Endothelial cell of umbilical vein (primary cell): Measurements from ENCODE around the gene KIF25. TPM values are rescaled to one million over a fixed set of nuclear protein-coding genes. Genes with fewer than 3 reads are reported as not detected.

ENCODE experiments used
- BruUV-seq: library from RNA; stranded (reverse); fragments of 400-500 nt; replicated peaks from 2 replicates; lab custom pipeline; 2021; lab: Mats Ljungman, UMichigan
- CTCF ChIA-PET: fragments of 300-600, 350-600 bp; sonication (Branson Sonifier 250); formaldehyde crosslinking; loops from one replicate; lab custom pipeline; 2021; ENCODE audit warnings: antibody characterized with exemption, inconsistent platforms; lab: Charles Lee
- POLR2A ChIA-PET: fragments of 300-600, 350-600 bp; sonication (Branson Sonifier 250); formaldehyde crosslinking; loops from one replicate; lab custom pipeline; 2021; ENCODE audit warnings: antibody characterized with exemption, inconsistent platforms; lab: Charles Lee
- DNase-seq: peaks from one replicate; pipeline ENCODE4 v3.0.0-alpha.2; 2011; ENCODE audit warnings: low read depth, low spot score
- FAIRE-seq: peaks from 2 replicates; lab custom pipeline; 2011; peaks lifted over from hg19 to GRCh38; lab: Jason Lieb, UNC
- H2AFZ ChIP-seq: 2 replicates; pipeline ENCODE4 v1.6.0; 2012; ENCODE audit warnings: low read depth, low read length, control low read depth, inconsistent platforms
- H3K27ac ChIP-seq: 2 replicates; pipeline ENCODE4 v1.5.1; 2011; ENCODE audit warnings: low read depth, mild to moderate bottlenecking, control low read depth, low read length, moderate library complexity; ENCODE audit not compliant: insufficient read depth
- H3K27me3 ChIP-seq, 2 experiments: 2 replicates each; pipeline versions ENCODE4 v1.6.0 to v1.6.1; 2011; ENCODE audit warnings: low read length in 2 of 2, mixed read lengths in 1 of 2; ENCODE audit not compliant: control insufficient read depth in 2 of 2, insufficient read depth in 2 of 2
- H3K36me3 ChIP-seq, 2 experiments: 2 replicates in 1 of 2; 3 replicates in 1 of 2; pipeline ENCODE4 v1.5.1; 2011; ENCODE audit warnings: low read length in 2 of 2, mild to moderate bottlenecking in 1 of 2, moderate library complexity in 1 of 2; ENCODE audit not compliant: control insufficient read depth in 2 of 2, insufficient read depth in 2 of 2; ENCODE audit errors: extremely low read depth in 1 of 2
- H3K4me1 ChIP-seq: 3 replicates; pipeline ENCODE4 v1.5.1; 2011; ENCODE audit warnings: mild to moderate bottlenecking, low read length; ENCODE audit not compliant: control insufficient read depth, insufficient read depth; ENCODE audit errors: extremely low read depth
- H3K4me2 ChIP-seq: 2 replicates; pipeline ENCODE4 v1.6.1; 2011; ENCODE audit warnings: low read length, control low read depth, mixed read lengths; ENCODE audit not compliant: insufficient read depth
- H3K4me3 ChIP-seq, 3 experiments: fragments of 200-600 bp in 1 of 3; sonication (generic), shearing (Covaris generic) in 1 of 3; replicated peaks in 1 of 3; 2 replicates each; pipeline ENCODE4 v1.5.1; 2011 to 2016; ENCODE audit warnings: control low read depth in 3 of 3, low read length in 3 of 3, mild to moderate bottlenecking in 2 of 3, inconsistent platforms in 1 of 3, low read depth in 1 of 3, moderate library complexity in 1 of 3; ENCODE audit not compliant: insufficient read depth in 1 of 3
- H3K79me2 ChIP-seq: 2 replicates; pipeline ENCODE4 v1.6.0; 2012; ENCODE audit warnings: low read length, inconsistent platforms; ENCODE audit not compliant: control insufficient read depth, insufficient read depth
- H3K9ac ChIP-seq: replicated peaks from 2 replicates; pipeline ENCODE3; 2011; ENCODE audit warnings: low read length, control low read depth; ENCODE audit not compliant: insufficient read depth; ENCODE audit errors: extremely low read depth
- H3K9me1 ChIP-seq: replicated peaks from 3 replicates; pipeline ENCODE4 v1.6.0; 2011; ENCODE audit warnings: mild to moderate bottlenecking, low read length; ENCODE audit not compliant: control insufficient read depth, insufficient read depth; ENCODE audit errors: extremely low read depth
- H3K9me3 ChIP-seq: replicated peaks from 2 replicates; pipeline ENCODE4 v1.5.1; 2012; ENCODE audit warnings: low read length, inconsistent platforms; ENCODE audit not compliant: control insufficient read depth, insufficient read depth
- H4K20me1 ChIP-seq: replicated peaks from 2 replicates; pipeline ENCODE3; 2011; ENCODE audit warnings: mild to moderate bottlenecking, low read length; ENCODE audit not compliant: control insufficient read depth, insufficient read depth; ENCODE audit errors: extremely low read depth
- EZH2 ChIP-seq: IDR thresholded peaks from 2 replicates; pipeline ENCODE4 v1.6.1; 2012; ENCODE audit warnings: borderline replicate concordance, low read depth, mild to moderate bottlenecking, moderate library complexity, low read length, inconsistent platforms; ENCODE audit not compliant: severe bottlenecking
- FOS ChIP-seq: IDR thresholded peaks from 2 replicates; pipeline ENCODE4 v1.6.1; 2011; ENCODE audit warnings: mild to moderate bottlenecking, low read length, moderate library complexity, borderline replicate concordance; ENCODE audit not compliant: insufficient read depth
- GATA2 ChIP-seq: IDR thresholded peaks from 2 replicates; pipeline ENCODE4 v1.7.0; 2011; ENCODE audit warnings: low read depth, mild to moderate bottlenecking, moderate library complexity, mixed read lengths, low read length; ENCODE audit not compliant: insufficient read length, insufficient read depth
- JUN ChIP-seq: IDR thresholded peaks from 2 replicates; pipeline ENCODE4 v1.6.1; 2011; ENCODE audit warnings: borderline replicate concordance, low read depth; ENCODE audit not compliant: insufficient read length, insufficient read depth
- MYC ChIP-seq: IDR thresholded peaks from one replicate; pipeline ENCODE4 v1.6.1; 2011; ENCODE audit warnings: mild to moderate bottlenecking, low read depth, low read length
- POLR2A ChIP-seq: IDR thresholded peaks from 2 replicates; pipeline ENCODE4 v1.6.1; 2012; ENCODE audit warnings: low read depth, mild to moderate bottlenecking, control low read depth, low read length
- POLR2AphosphoS5 ChIP-seq: IDR thresholded peaks from 2 replicates; pipeline ENCODE4 v1.6.1; 2012; ENCODE audit warnings: low read depth, mild to moderate bottlenecking, control low read depth, low read length, moderate library complexity; ENCODE audit not compliant: insufficient read depth
- dilution Hi-C: fragments of 300-500 bp; cut with MboI; formaldehyde crosslinking; loops from one replicate; pipeline ENCODE4 v1.15.0; 2019; ENCODE audit warnings: low sequenced_read_pairs; ENCODE audit not compliant: extremely low pct_ligation_motif_present
- intact Hi-C: fragments of 100-400 bp; cut with micrococcal nuclease; formaldehyde crosslinking; loops from one replicate; pipeline ENCODE4 v1.10.0; 2022
- polyA plus RNA-seq, 4 experiments: library from polyadenylated mRNA; depleted of rRNA in 3 of 4; stranded (reverse) in 3 of 4; unstranded in 1 of 4; fragments of >200 nt; gene quantifications; 2 replicates each; pipeline versions ENCODE4 v1.2.1 to v1.2.3, GENCODE V29; 2011 to 2012; ENCODE audit warnings: missing spikeins in 1 of 4
- total RNA-seq: library from RNA; stranded (reverse); gene quantifications from 2 replicates; pipeline ENCODE4 v1.2.3, GENCODE V29; 2021
- TF ChIP-seq, protein P1 (sequence below): IDR thresholded peaks from 2 replicates; pipeline ENCODE4 v1.6.1; 2011; ENCODE audit not compliant: insufficient read depth, insufficient read length
- TF ChIP-seq, protein P2 (sequence below), 2 donors: IDR thresholded peaks; 1 replicate in 1 of 2; 2 replicates in 1 of 2; pipeline ENCODE4 v1.5.1; 2011; ENCODE audit warnings: low read length in 2 of 2, mild to moderate bottlenecking in 2 of 2, moderate library complexity in 2 of 2, control low read depth in 1 of 2, inconsistent platforms in 1 of 2, low read depth in 1 of 2; ENCODE audit not compliant: insufficient read depth in 1 of 2; ENCODE audit errors: extremely low read depth in 1 of 2

KIF25 gene
- total and polyA plus RNA-seq, 2 donors (not counting 3 experiments of a cell fraction or from before 2014, with no cell fraction given), result not detected

DNA sequence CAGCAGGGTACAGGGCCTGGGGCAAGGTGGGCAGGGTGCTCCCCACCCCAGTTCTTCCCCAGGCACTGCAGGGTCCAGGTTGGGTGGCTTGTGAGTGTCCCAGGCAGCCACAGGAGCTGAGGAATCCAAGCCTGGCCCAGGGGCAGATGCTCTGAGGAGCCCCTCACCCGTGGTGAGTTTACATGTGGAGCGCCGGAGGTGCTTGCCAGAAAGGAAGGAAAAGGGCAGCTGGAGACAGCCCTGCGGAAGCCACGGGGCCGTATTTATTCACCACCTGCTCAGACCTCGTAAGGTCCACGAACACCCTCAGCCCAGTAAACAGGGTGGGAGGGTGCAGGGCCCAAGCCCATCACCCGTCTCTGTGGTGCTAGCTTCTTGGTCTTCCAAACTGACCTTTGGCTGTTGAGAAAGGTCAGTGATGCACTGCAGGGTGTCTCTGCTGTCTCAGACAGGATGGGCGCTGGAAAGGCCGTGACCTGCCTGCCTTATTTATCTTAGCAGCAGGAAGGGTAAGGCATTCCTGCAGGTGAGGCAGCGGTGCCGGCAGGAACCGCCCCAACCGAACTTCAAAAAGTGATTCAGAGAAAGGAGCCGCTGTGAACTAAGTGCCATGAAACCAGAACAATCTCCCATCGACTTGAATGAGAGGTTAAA is 85.5 kb downstream of the KIF25 start:
- no peaks in the 10 kb centered on the region for H3K79me2 ChIP-seq
- H3K27ac ChIP-seq, result no peak overlapping the region
- H3K9me3 ChIP-seq, result no peaks in the 10 kb centered on the region
- no peaks in the 10 kb centered on the region for H3K9me1 ChIP-seq
- H3K4me3 ChIP-seq, result no peak overlapping the region
- no peak overlapping the region for H3K4me2 ChIP-seq
- CTCF ChIA-PET, result no interaction called here
- POLR2A ChIA-PET, result no interaction called here
- DNase-seq (no peak), FAIRE-seq (no peak)
- dilution Hi-C loops (no loop called here), intact Hi-C loops (no loop called here)
- H4K20me1 ChIP-seq, result no peaks in the 10 kb centered on the region
- no peak overlapping the region for H3K9ac ChIP-seq
- BruUV-seq, result no TSS peak
- H3K4me1 ChIP-seq, result no peaks in the 10 kb centered on the region
- H3K36me3 ChIP-seq, result no peaks in the 10 kb centered on the region
- H3K27me3 ChIP-seq, result no peaks in the 10 kb centered on the region
- no peak overlapping the region for H2AFZ ChIP-seq
- TF ChIP-seq MYC, result no peak

DNA sequence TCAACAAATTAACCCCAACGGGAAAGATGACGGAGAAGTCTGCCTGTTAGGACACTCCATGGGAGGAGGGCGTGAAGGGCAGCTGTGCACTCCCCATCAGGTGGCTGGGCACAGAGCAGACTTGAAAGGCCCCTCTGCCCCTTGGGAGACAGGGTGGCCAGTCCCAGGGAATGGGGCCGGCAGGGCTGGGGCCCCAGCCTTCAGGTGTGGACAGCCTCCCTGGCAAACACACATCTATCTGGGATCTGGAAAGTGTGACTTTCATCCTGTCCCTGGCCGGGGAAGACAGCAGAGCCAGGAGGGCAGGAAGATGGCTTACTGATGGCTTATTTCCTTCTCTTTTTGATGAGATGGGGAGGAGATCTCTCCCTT is 86.0 kb downstream of the KIF25 start:
- DNase-seq (no peak), FAIRE-seq (no peak)
- dilution Hi-C loops (no loop called here), intact Hi-C loops (no loop called here)
- BruUV-seq, result no TSS peak
- ChIA-PET POLR2A (no interaction called here), CTCF (no interaction called here)
- H3K9me3 ChIP-seq, result no peaks in the 10 kb centered on the region
- H3K9ac ChIP-seq, result no peak overlapping the region
- H3K4me3 ChIP-seq, result no peak overlapping the region
- no peaks in the 10 kb centered on the region for H3K4me1 ChIP-seq
- no peak overlapping the region for H2AFZ ChIP-seq
- H3K4me2 ChIP-seq, result no peak overlapping the region
- no peaks in the 10 kb centered on the region for H3K79me2 ChIP-seq
- H4K20me1 ChIP-seq, result no peaks in the 10 kb centered on the region
- H3K36me3 ChIP-seq, result no peaks in the 10 kb centered on the region
- H3K27me3 ChIP-seq, result no peaks in the 10 kb centered on the region
- TF ChIP-seq MYC (no peak), EZH2 (no peak), POLR2A (no peak), GATA2 (no peak), POLR2AphosphoS5 (no peak), FOS (no peak), JUN (no peak)
- TF ChIP-seq, protein P1, sequence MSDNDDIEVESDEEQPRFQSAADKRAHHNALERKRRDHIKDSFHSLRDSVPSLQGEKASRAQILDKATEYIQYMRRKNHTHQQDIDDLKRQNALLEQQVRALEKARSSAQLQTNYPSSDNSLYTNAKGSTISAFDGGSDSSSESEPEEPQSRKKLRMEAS, result no peak
- TF ChIP-seq, protein P2, sequence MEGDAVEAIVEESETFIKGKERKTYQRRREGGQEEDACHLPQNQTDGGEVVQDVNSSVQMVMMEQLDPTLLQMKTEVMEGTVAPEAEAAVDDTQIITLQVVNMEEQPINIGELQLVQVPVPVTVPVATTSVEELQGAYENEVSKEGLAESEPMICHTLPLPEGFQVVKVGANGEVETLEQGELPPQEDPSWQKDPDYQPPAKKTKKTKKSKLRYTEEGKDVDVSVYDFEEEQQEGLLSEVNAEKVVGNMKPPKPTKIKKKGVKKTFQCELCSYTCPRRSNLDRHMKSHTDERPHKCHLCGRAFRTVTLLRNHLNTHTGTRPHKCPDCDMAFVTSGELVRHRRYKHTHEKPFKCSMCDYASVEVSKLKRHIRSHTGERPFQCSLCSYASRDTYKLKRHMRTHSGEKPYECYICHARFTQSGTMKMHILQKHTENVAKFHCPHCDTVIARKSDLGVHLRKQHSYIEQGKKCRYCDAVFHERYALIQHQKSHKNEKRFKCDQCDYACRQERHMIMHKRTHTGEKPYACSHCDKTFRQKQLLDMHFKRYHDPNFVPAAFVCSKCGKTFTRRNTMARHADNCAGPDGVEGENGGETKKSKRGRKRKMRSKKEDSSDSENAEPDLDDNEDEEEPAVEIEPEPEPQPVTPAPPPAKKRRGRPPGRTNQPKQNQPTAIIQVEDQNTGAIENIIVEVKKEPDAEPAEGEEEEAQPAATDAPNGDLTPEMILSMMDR (IDR thresholded peaks at IDR 0.05; ENCODE audit: extremely low read depth in 1 of 2, insufficient read depth in 1 of 2, low read depth in 1 of 2, low read length in 2 of 2), result no peak
- no peaks in the 10 kb centered on the region for H3K9me1 ChIP-seq
- no peak overlapping the region for H3K27ac ChIP-seq
